Esophagus muscularis mucosa (tissue), 4 donors: Measurements from ENCODE around the gene JAGN1. TPM values are rescaled to one million over a fixed set of nuclear protein-coding genes. Genes with fewer than 3 reads are reported as not detected.
A peak's percentile ranks its signal among the peaks of the same experiment; 100 is the strongest.
"Not testable (repeated sequence)": the region's sequence is repeated elsewhere in the genome, so short reads cannot be mapped to it uniquely, and the experiment has no call there.

Source experiments
- DNase-seq: peaks from one replicate; pipeline ENCODE4 v3.0.0-alpha.2; 2017; ENCODE audit errors: extremely low spot score
- H3K27ac ChIP-seq, 4 donors: fragments of 200-600 bp; sonication (generic); replicated peaks in 1 of 4; 1 replicate in 3 of 4; 2 replicates in 1 of 4; pipeline ENCODE4 v1.5.1; 2016 to 2019; ENCODE audit warnings: mild to moderate bottlenecking in 1 of 4
- H3K27me3 ChIP-seq, 4 donors: fragments of 200-600 bp; sonication (generic); one replicate each; pipeline versions ENCODE4 v1.5.1 to v1.6.0; 2016 to 2019
- H3K36me3 ChIP-seq, 4 donors: fragments of 200-600 bp; sonication (generic); one replicate each; pipeline ENCODE4 v1.5.1; 2016 to 2019
- H3K4me1 ChIP-seq, 4 donors: fragments of 200-600 bp; sonication (generic); one replicate each; pipeline ENCODE4 v1.5.1; 2016 to 2019
- H3K4me3 ChIP-seq, 4 donors: fragments of 200-600 bp; sonication (generic); 1 replicate in 2 of 4; 2 replicates in 2 of 4; pipeline ENCODE4 v1.5.1; 2016 to 2019; ENCODE audit warnings: mild to moderate bottlenecking in 4 of 4, moderate library complexity in 1 of 4
- H3K9me3 ChIP-seq, 4 donors: fragments of 200-600 bp; sonication (generic); 1 replicate in 3 of 4; 2 replicates in 1 of 4; pipeline ENCODE4 v1.5.1; 2016 to 2019
- CTCF ChIP-seq, 3 experiments: fragments of 200-600 bp in 2 of 3; fragments of 450-650 bp in 1 of 3; sonication (generic) in 2 of 3; IDR thresholded peaks; one replicate each; pipeline ENCODE4 v1.5.1; 2017 to 2019; ENCODE audit warnings: antibody characterized with exemption in 3 of 3, mild to moderate bottlenecking in 2 of 3, moderate library complexity in 1 of 3
- EP300 ChIP-seq: sonication (generic); formaldehyde crosslinking; IDR thresholded peaks from one replicate; pipeline ENCODE4 v1.6.1; 2017; ENCODE audit warnings: antibody characterized with exemption
- POLR2A ChIP-seq: fragments of 450-650 bp; IDR thresholded peaks from one replicate; pipeline ENCODE4 v1.6.1; 2017; ENCODE audit warnings: antibody characterized with exemption, moderate library complexity, mild to moderate bottlenecking, low read depth
- POLR2AphosphoS5 ChIP-seq, 2 donors: sonication (generic); formaldehyde crosslinking; IDR thresholded peaks; one replicate each; pipeline ENCODE4 v1.6.1; 2017; ENCODE audit warnings: antibody characterized with exemption in 2 of 2
- WGBS: methylation state at CpG from one replicate; pipeline ENCODE4 v1.1.5; 2018; 5-methylcytosine and 5-hydroxymethylcytosine counted together
- intact Hi-C: fragments of 100-400 bp; cut with DNase I; formaldehyde crosslinking; loops from one replicate; pipeline ENCODE4 v1.15.1; 2023
- total RNA-seq, 4 donors: library from RNA; depleted of rRNA; stranded (reverse); fragments of >200 nt; gene quantifications; one replicate each; pipeline versions ENCODE4 v1.1.0 to v1.2.1, GENCODE V29; 2016

JAGN1 gene
- total RNA-seq, 4 donors from 2014 or later: 17.9 to 39.8 (median 26.4) TPM

- 100% methylated on average over 2 of the region's 6 CpGs for WGBS
- H3K4me3 ChIP-seq: no peak overlapping the region
- no peaks in the 10 kb centered on the region for H3K27me3 ChIP-seq
- no peaks in the 10 kb centered on the region for H3K9me3 ChIP-seq
- TF ChIP-seq POLR2A: no peak
- no peak for TF ChIP-seq POLR2AphosphoS5 (IDR thresholded peaks at IDR 0.05)
- no peak for TF ChIP-seq CTCF (IDR thresholded peaks at IDR 0.05)
- TF ChIP-seq EP300: no peak
- intact Hi-C loops: loop anchor here (5.0 kb wide), 1 partner anchor 70 kb away; the partner anchor contains the start of gene IL17RC
- H3K4me1 ChIP-seq: peaks cover 12 to 19% (median 17%) of the 10 kb centered on the region in 4 donors
- peaks cover 0 to 1% (median 0%) of the 10 kb centered on the region in 4 donors for H3K36me3 ChIP-seq
- no peak for DNase-seq
- no peak overlapping the region for H3K27ac ChIP-seq
Measured at GRCh38 chr3:9846931-9847488, 43.4 kb upstream of the JAGN1 start.

GRCh38 chr3:9847870-9848269, 42.5 kb upstream of the JAGN1 start:
- H3K9me3 ChIP-seq, H3K36me3 ChIP-seq, H3K27ac ChIP-seq, DNase-seq, H3K4me3 ChIP-seq, H3K27me3 ChIP-seq: not testable (repeated sequence)
- H3K4me1 ChIP-seq: peaks cover 7 to 11% (median 9%) of the 10 kb centered on the region in 4 donors
- WGBS: 75% methylated on average over 7 of the region's 9 CpGs
- intact Hi-C loops: loop anchor here (5.0 kb wide), 1 partner anchor 69 kb away; the partner anchor contains the start of gene IL17RC

GRCh38 chr3:9848860-9849259, 41.5 kb upstream of the JAGN1 start:
- not testable (repeated sequence) for H3K27ac ChIP-seq, H3K4me3 ChIP-seq, H3K4me1 ChIP-seq, H3K36me3 ChIP-seq, H3K9me3 ChIP-seq, H3K27me3 ChIP-seq, DNase-seq
- intact Hi-C loops: loop anchor here (5.0 kb wide), 1 partner anchor 68 kb away; the partner anchor contains the start of gene IL17RC
- WGBS: 36% methylated on average over 4 of the region's 4 CpGs
- TF ChIP-seq POLR2AphosphoS5 (IDR thresholded peaks at IDR 0.05) (peak in 1 of 2 donors; percentile 31), CTCF (IDR thresholded peaks at IDR 0.05) (peak; percentile 48 to 66 (median 56))

- DNase-seq, H3K36me3 ChIP-seq, H3K27me3 ChIP-seq, H3K4me1 ChIP-seq, H3K4me3 ChIP-seq, H3K9me3 ChIP-seq, intact Hi-C loops: not testable (repeated sequence)
- H3K27ac ChIP-seq: peak overlapping the region in 1 of 4 donors; percentile 7
- WGBS: 95% methylated on average over 5 of the region's 6 CpGs
Measured at GRCh38 chr3:9851383-9851782, 39.0 kb upstream of the JAGN1 start.

- H3K4me3 ChIP-seq, H3K4me1 ChIP-seq, intact Hi-C loops, H3K36me3 ChIP-seq, H3K9me3 ChIP-seq, H3K27me3 ChIP-seq, DNase-seq: not testable (repeated sequence)
- whole genome bisulfite sequencing: 75% methylated on average over 6 of the region's 6 CpGs
- peak overlapping the region in 1 of 4 donors; percentile 7 for H3K27ac ChIP-seq
Measured at GRCh38 chr3:9851926-9852325, 38.5 kb upstream of the JAGN1 start.

- Histone ChIP-seq H3K27ac (no peak overlapping the region), H3K27me3 (no peaks in the 10 kb centered on the region), H3K4me1 (no peaks in the 10 kb centered on the region), H3K9me3 (no peaks in the 10 kb centered on the region), H3K36me3 (no peaks in the 10 kb centered on the region), H3K4me3 (no peak overlapping the region)
- no peak for DNase-seq
- TF ChIP-seq CTCF (IDR thresholded peaks at IDR 0.05) (no peak), POLR2A (no peak), POLR2AphosphoS5 (IDR thresholded peaks at IDR 0.05) (no peak), EP300 (no peak)
- 92% methylated on average over 6 of the region's 6 CpGs for WGBS
- intact Hi-C loops: no loop called here
Measured at GRCh38 chr3:9852528-9852927, 37.9 kb upstream of the JAGN1 start.

- H3K27me3 ChIP-seq, intact Hi-C loops, H3K9me3 ChIP-seq, H3K4me3 ChIP-seq, H3K4me1 ChIP-seq, H3K36me3 ChIP-seq, DNase-seq, H3K27ac ChIP-seq: not testable (repeated sequence)
- 82% methylated on average over 11 of the region's 11 CpGs for WGBS
Measured at GRCh38 chr3:9854291-9854940, 36.0 kb upstream of the JAGN1 start.
